ENCODE results near the gene PTPRT. TPM values are rescaled to one million over a fixed set of nuclear protein-coding genes. Genes with fewer than 3 reads are reported as not detected.

The PTPRT gene
- total RNA-seq, 1 experiment from 2014 or later = not detected

DNA sequence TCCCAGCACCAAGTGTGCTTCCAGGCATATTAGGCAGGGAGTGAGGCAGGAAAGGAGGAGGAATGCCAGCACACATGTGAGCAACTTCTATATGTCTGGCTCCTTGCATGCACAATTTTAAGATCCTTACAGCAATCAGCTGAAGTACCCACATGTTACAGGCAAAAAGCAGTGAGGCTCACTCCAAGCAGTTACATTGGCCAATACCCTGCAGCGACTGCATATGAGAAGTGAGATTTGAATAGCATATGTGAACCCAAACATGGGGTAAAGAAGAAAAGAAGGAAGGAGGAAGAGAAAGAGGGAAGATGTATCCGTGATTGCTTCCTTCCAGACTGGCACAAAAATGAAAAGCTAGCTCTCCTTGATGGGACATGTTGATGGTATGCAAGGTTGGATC lies 193.6 kb downstream of the PTPRT start:
- Histone ChIP-seq H3K9me3 (ENCODE audit: control insufficient read depth in 1 of 2, insufficient read depth in 1 of 2, low read depth in 1 of 2, low read length in 2 of 2) (peaks cover 8 to 11% of the 10 kb centered on the region in 2 experiments; a peak in 3 of 4 replicates), H3K4me1 (ENCODE audit: control insufficient read depth in 1 of 2, insufficient read depth in 2 of 2, low read length in 2 of 2) (no peaks in the 10 kb centered on the region), H3K4me3 (replicated peaks in 1 of 2; ENCODE audit: low read depth in 1 of 2, low read length in 2 of 2) (no peak overlapping the region), H4K20me1 (ENCODE audit: insufficient read depth) (no peaks in the 10 kb centered on the region), H3K9ac (ENCODE audit: low read length) (no peak overlapping the region), H3K27me3 (ENCODE audit: insufficient read depth, low read length) (no peaks in the 10 kb centered on the region), H3K4me2 (ENCODE audit: low read length) (no peak overlapping the region), H3K27ac (ENCODE audit: low read depth, low read length) (no peak overlapping the region), H3K9me2 (ENCODE audit: insufficient read depth) (no peaks in the 10 kb centered on the region), H2AFZ (ENCODE audit: low read depth, low read length, poor library complexity, severe bottlenecking) (no peak overlapping the region), H3K36me3 (ENCODE audit: control insufficient read depth in 1 of 2, insufficient read depth in 2 of 2, low read length in 2 of 2) (no peaks in the 10 kb centered on the region), H3K79me2 (ENCODE audit: insufficient read depth, low read length) (no peaks in the 10 kb centered on the region)
- TF ChIP-seq CEBPB (IDR thresholded peaks at IDR 0.05; ENCODE audit: low read depth) = no peak
- no peak for TF ChIP-seq ZFX (IDR thresholded peaks at IDR 0.05)
- ChIA-PET RAD21 (ENCODE audit: low non-redundant PET in 1 of 2, low total read pairs in 2 of 2, uncharacterized antibody in 2 of 2, unreplicated experiment in 2 of 2) (no interaction called here), POLR2A (no interaction called here), CTCF (no interaction called here)
- BruUV-seq (replicated peaks) = no TSS peak
- intact Hi-C loops (cut with micrococcal nuclease) = no loop called here
- ATAC-seq = no peak
- DNase-seq (ENCODE audit: low read depth, low spot score) = no peak

DNA sequence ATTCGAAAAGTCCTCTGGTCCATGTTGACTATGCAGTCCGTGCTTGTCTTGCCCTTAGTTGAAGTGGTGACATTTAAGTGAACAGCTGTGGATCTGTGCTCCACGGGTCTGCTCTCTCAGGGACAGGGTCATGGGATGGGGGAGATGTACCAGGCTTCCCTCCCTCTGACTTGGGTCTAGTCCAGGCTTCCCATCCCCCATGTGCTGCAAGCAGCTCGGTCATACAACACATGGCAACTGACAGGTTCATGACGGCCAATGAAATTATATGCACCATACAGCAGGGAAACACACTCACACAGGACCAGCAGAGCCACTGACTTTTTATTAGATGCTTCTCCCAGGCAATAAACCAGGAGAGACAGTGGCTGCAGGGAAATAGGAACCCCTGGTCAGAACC lies 201.4 kb downstream of the PTPRT start:
- Histone ChIP-seq H3K4me2 (ENCODE audit: low read length) (no peak overlapping the region), H4K20me1 (ENCODE audit: insufficient read depth) (no peaks in the 10 kb centered on the region), H3K27me3 (ENCODE audit: insufficient read depth, low read length) (no peaks in the 10 kb centered on the region), H3K9me3 (ENCODE audit: control insufficient read depth in 1 of 2, insufficient read depth in 1 of 2, low read depth in 1 of 2, low read length in 2 of 2) (peaks cover 5 to 8% of the 10 kb centered on the region in 2 experiments; a peak in 2 of 4 replicates), H3K27ac (ENCODE audit: low read depth, low read length) (no peak overlapping the region), H3K9ac (ENCODE audit: low read length) (no peak overlapping the region), H3K36me3 (ENCODE audit: control insufficient read depth in 1 of 2, insufficient read depth in 2 of 2, low read length in 2 of 2) (no peaks in the 10 kb centered on the region), H2AFZ (ENCODE audit: low read depth, low read length, poor library complexity, severe bottlenecking) (no peak overlapping the region), H3K4me3 (replicated peaks in 1 of 2; ENCODE audit: low read depth in 1 of 2, low read length in 2 of 2) (no peak overlapping the region), H3K4me1 (ENCODE audit: control insufficient read depth in 1 of 2, insufficient read depth in 2 of 2, low read length in 2 of 2) (no peaks in the 10 kb centered on the region), H3K79me2 (ENCODE audit: insufficient read depth, low read length) (no peaks in the 10 kb centered on the region), H3K9me2 (ENCODE audit: insufficient read depth) (no peaks in the 10 kb centered on the region)
- TF ChIP-seq EZH2 (IDR thresholded peaks at IDR 0.05) (no peak), ELF1 (IDR thresholded peaks at IDR 0.05; ENCODE audit: borderline replicate concordance, low read depth) (no peak), YY1 (IDR thresholded peaks at IDR 0.05; ENCODE audit: extremely low read depth, insufficient replicate concordance, low read depth, low read length) (no peak), JUND (IDR thresholded peaks at IDR 0.05) (no peak), POLR2A (IDR thresholded peaks at IDR 0.05; ENCODE audit: borderline replicate concordance, extremely low read depth, insufficient read depth, insufficient read length) (no peak), EGR1 (IDR thresholded peaks at IDR 0.05; ENCODE audit: low read depth) (no peak), CEBPB (IDR thresholded peaks at IDR 0.05; ENCODE audit: low read depth) (no peak), TCF7L2 (IDR thresholded peaks at IDR 0.05; ENCODE audit: borderline replicate concordance, extremely low read depth, insufficient read depth, insufficient read length) (no peak), SRF (IDR thresholded peaks at IDR 0.05; ENCODE audit: low read depth) (no peak), RAD21 (IDR thresholded peaks at IDR 0.05; ENCODE audit: low read depth) (no peak), ZFX (IDR thresholded peaks at IDR 0.05) (no peak), CBX3 (IDR thresholded peaks at IDR 0.05; ENCODE audit: low read depth) (no peak), POLR2AphosphoS5 (IDR thresholded peaks at IDR 0.05; ENCODE audit: low read depth, low read length) (no peak), SIN3A (IDR thresholded peaks at IDR 0.05; ENCODE audit: low read depth) (no peak), ZNF274 (IDR thresholded peaks at IDR 0.05; ENCODE audit: low read depth, low read length) (no peak)
- TF ChIP-seq, protein P1, sequence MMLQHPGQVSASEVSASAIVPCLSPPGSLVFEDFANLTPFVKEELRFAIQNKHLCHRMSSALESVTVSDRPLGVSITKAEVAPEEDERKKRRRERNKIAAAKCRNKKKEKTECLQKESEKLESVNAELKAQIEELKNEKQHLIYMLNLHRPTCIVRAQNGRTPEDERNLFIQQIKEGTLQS (IDR thresholded peaks at IDR 0.05) = no peak
- TF ChIP-seq, protein P2, sequence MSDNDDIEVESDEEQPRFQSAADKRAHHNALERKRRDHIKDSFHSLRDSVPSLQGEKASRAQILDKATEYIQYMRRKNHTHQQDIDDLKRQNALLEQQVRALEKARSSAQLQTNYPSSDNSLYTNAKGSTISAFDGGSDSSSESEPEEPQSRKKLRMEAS (IDR thresholded peaks at IDR 0.05) = no peak
- TF ChIP-seq, protein P3, sequence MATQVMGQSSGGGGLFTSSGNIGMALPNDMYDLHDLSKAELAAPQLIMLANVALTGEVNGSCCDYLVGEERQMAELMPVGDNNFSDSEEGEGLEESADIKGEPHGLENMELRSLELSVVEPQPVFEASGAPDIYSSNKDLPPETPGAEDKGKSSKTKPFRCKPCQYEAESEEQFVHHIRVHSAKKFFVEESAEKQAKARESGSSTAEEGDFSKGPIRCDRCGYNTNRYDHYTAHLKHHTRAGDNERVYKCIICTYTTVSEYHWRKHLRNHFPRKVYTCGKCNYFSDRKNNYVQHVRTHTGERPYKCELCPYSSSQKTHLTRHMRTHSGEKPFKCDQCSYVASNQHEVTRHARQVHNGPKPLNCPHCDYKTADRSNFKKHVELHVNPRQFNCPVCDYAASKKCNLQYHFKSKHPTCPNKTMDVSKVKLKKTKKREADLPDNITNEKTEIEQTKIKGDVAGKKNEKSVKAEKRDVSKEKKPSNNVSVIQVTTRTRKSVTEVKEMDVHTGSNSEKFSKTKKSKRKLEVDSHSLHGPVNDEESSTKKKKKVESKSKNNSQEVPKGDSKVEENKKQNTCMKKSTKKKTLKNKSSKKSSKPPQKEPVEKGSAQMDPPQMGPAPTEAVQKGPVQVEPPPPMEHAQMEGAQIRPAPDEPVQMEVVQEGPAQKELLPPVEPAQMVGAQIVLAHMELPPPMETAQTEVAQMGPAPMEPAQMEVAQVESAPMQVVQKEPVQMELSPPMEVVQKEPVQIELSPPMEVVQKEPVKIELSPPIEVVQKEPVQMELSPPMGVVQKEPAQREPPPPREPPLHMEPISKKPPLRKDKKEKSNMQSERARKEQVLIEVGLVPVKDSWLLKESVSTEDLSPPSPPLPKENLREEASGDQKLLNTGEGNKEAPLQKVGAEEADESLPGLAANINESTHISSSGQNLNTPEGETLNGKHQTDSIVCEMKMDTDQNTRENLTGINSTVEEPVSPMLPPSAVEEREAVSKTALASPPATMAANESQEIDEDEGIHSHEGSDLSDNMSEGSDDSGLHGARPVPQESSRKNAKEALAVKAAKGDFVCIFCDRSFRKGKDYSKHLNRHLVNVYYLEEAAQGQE (IDR thresholded peaks at IDR 0.05; ENCODE audit: low read depth) = no peak
- intact Hi-C loops (cut with micrococcal nuclease) = no loop called here
- ChIA-PET CTCF (no interaction called here), RAD21 (ENCODE audit: low non-redundant PET in 1 of 2, low total read pairs in 2 of 2, uncharacterized antibody in 2 of 2, unreplicated experiment in 2 of 2) (no interaction called here), POLR2A (no interaction called here)
- no TSS peak for BruUV-seq (replicated peaks)
- ATAC-seq (no peak), DNase-seq (ENCODE audit: low read depth, low spot score) (no peak)

Measured in HCT116 (cell line).